OCI-LY1 (cell line): ENCODE measurements around the gene DDHD1.
"Not testable (repeated sequence)": the region's sequence is repeated elsewhere in the genome, so short reads cannot be mapped to it uniquely, and the experiment has no call there.

Experiments used
- EZH2 ChIP-seq: fragments of 200-600 bp; sonication (generic), shearing (Covaris generic); IDR thresholded peaks from 2 replicates; pipeline ENCODE4 v1.8.0; 2017; ENCODE audit warnings: borderline replicate concordance, mixed run types, mild to moderate bottlenecking, antibody characterized with exemption, low read length, moderate library complexity, mixed read lengths
- TF ChIP-seq, protein P1 (sequence below): fragments of 200-600 bp; sonication (generic), shearing (Covaris generic); IDR thresholded peaks from 2 replicates; pipeline ENCODE4 v1.5.1; 2017; ENCODE audit warnings: mild to moderate bottlenecking, antibody characterized with exemption, low read length, moderate library complexity, mixed read lengths

- TF ChIP-seq EZH2 = not testable (repeated sequence)
- TF ChIP-seq, protein P1, sequence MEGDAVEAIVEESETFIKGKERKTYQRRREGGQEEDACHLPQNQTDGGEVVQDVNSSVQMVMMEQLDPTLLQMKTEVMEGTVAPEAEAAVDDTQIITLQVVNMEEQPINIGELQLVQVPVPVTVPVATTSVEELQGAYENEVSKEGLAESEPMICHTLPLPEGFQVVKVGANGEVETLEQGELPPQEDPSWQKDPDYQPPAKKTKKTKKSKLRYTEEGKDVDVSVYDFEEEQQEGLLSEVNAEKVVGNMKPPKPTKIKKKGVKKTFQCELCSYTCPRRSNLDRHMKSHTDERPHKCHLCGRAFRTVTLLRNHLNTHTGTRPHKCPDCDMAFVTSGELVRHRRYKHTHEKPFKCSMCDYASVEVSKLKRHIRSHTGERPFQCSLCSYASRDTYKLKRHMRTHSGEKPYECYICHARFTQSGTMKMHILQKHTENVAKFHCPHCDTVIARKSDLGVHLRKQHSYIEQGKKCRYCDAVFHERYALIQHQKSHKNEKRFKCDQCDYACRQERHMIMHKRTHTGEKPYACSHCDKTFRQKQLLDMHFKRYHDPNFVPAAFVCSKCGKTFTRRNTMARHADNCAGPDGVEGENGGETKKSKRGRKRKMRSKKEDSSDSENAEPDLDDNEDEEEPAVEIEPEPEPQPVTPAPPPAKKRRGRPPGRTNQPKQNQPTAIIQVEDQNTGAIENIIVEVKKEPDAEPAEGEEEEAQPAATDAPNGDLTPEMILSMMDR = not testable (repeated sequence)
Measured at GRCh38 chr14:53121419-53121818, 31.7 kb downstream of the DDHD1 start.
